ENCODE data around the gene FARSB. TPM values are rescaled to one million over a fixed set of nuclear protein-coding genes. Genes with fewer than 3 reads are reported as not detected.

FARSB gene
- polyA plus RNA-seq, 1 experiment: 32.6 TPM

- TF ChIP-seq, protein P1, sequence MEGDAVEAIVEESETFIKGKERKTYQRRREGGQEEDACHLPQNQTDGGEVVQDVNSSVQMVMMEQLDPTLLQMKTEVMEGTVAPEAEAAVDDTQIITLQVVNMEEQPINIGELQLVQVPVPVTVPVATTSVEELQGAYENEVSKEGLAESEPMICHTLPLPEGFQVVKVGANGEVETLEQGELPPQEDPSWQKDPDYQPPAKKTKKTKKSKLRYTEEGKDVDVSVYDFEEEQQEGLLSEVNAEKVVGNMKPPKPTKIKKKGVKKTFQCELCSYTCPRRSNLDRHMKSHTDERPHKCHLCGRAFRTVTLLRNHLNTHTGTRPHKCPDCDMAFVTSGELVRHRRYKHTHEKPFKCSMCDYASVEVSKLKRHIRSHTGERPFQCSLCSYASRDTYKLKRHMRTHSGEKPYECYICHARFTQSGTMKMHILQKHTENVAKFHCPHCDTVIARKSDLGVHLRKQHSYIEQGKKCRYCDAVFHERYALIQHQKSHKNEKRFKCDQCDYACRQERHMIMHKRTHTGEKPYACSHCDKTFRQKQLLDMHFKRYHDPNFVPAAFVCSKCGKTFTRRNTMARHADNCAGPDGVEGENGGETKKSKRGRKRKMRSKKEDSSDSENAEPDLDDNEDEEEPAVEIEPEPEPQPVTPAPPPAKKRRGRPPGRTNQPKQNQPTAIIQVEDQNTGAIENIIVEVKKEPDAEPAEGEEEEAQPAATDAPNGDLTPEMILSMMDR (IDR thresholded peaks at IDR 0.05; ENCODE audit: low read depth, low read length): no peak
- no peak overlapping the region for H3K27ac ChIP-seq (ENCODE audit: low read depth, low read length)
- no peaks in the 10 kb centered on the region for H3K27me3 ChIP-seq (ENCODE audit: control insufficient read depth, insufficient read depth, low read length)
- H3K9me3 ChIP-seq (ENCODE audit: control insufficient read depth, insufficient read depth, low read length): no peaks in the 10 kb centered on the region
- DNase-seq (ENCODE audit: low read depth, low spot score): no peak
- POLR2A ChIA-PET: no interaction called here
- H3K4me3 ChIP-seq (ENCODE audit: low read depth, low read length): no peak overlapping the region
- CTCF ChIA-PET: no interaction called here
Measured at GRCh38 chr2:222525811-222526210, 130.1 kb downstream of the FARSB start.

DNA sequence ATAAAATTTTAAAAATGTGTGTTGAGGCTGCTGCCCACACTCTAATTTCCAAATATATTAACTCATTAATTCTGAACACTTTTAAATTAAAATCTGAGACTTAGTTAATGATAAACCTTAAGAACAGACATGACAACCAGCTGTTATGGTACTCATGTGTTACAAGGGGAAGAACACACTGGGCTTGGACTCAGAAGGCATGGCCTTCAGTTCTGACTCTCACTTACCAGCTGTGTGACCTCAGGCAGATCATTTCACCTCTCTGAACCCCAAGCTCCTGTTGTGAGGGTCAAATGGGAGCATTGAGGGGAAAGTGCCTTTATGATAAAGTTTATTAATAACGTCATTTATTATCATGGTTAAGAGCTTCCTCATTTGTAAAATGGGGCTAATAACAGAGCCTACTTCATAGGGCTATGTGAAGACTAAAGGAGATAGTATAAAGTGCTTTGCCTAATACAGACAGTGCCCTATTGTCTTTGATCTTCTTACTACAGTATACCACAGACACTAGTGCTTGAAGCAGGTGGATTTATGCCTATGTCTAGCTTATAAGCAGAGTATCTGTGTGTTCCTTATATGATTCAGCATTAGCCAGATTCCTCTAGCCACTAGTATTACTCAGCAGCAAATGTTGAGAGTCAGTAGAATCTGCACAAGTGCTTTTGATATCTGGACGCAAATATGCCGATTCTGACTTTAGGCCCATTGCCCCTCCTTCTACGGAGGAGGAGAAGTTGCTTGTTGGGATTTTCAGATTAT lies 131.9 kb downstream of the FARSB start:
- no peak overlapping the region for H3K27ac ChIP-seq (ENCODE audit: low read depth, low read length)
- TF ChIP-seq, protein P1 (IDR thresholded peaks at IDR 0.05; ENCODE audit: low read depth, low read length): no peak
- no peaks in the 10 kb centered on the region for H3K9me3 ChIP-seq (ENCODE audit: control insufficient read depth, insufficient read depth, low read length)
- ChIA-PET POLR2A (no interaction called here), CTCF (no interaction called here)
- DNase-seq (ENCODE audit: low read depth, low spot score): no peak
- no peak overlapping the region for H3K4me3 ChIP-seq (ENCODE audit: low read depth, low read length)
- no peaks in the 10 kb centered on the region for H3K27me3 ChIP-seq (ENCODE audit: control insufficient read depth, insufficient read depth, low read length)

DNA sequence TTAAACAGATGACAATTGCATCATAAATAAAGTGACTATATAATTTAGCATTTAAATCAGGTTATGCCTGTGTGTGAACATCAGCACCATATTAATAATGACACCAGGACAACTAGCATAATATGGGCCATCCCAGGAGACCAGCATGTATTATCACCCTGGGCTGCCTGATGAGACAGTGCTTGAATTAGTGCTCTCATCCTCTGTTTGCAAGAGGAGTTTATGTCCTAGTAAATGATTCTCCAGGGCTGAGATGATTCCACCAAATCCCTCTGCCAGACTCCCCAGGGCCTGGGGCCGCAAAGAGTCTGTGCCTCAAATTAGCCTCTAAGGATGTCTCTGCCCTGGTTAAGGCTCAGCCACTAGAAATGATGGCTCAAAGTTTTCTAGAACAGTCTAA lies 133.8 kb downstream of the FARSB start:
- no peaks in the 10 kb centered on the region for H3K27me3 ChIP-seq (ENCODE audit: control insufficient read depth, insufficient read depth, low read length)
- ChIA-PET POLR2A (no interaction called here), CTCF (no interaction called here)
- H3K4me3 ChIP-seq (ENCODE audit: low read depth, low read length): no peak overlapping the region
- H3K27ac ChIP-seq (ENCODE audit: low read depth, low read length): no peak overlapping the region
- no peaks in the 10 kb centered on the region for H3K9me3 ChIP-seq (ENCODE audit: control insufficient read depth, insufficient read depth, low read length)
- no peak for DNase-seq (ENCODE audit: low read depth, low spot score)
- TF ChIP-seq, protein P1 (IDR thresholded peaks at IDR 0.05; ENCODE audit: low read depth, low read length): no peak

GRCh38 chr2:222521099-222521498 lies 134.8 kb downstream of the FARSB start:
- H3K4me3 ChIP-seq (ENCODE audit: low read depth, low read length): no peak overlapping the region
- POLR2A ChIA-PET: interaction anchor here (0.7 kb wide), 1 partner anchor 507 kb away, joined by 6 read pairs; no protein-coding TSS in a partner anchor
- H3K27me3 ChIP-seq (ENCODE audit: control insufficient read depth, insufficient read depth, low read length): no peaks in the 10 kb centered on the region
- CTCF ChIA-PET: no interaction called here
- no peak for DNase-seq (ENCODE audit: low read depth, low spot score)
- H3K27ac ChIP-seq (ENCODE audit: low read depth, low read length): no peak overlapping the region
- no peaks in the 10 kb centered on the region for H3K9me3 ChIP-seq (ENCODE audit: control insufficient read depth, insufficient read depth, low read length)
- TF ChIP-seq, protein P1 (IDR thresholded peaks at IDR 0.05; ENCODE audit: low read depth, low read length): no peak

Other genes starting within 250 kb of the FARSB start
- not detected in 2 replicates for gene SGPP2, start 231.5 kb downstream of the FARSB start, polyA plus RNA-seq (2011; rRNA removed)
- not detected in 2 replicates for gene MOGAT1, start 15.6 kb upstream of the FARSB start, polyA plus RNA-seq (2011; rRNA removed)
- gene ACSL3, start 204.9 kb upstream of the FARSB start, polyA plus RNA-seq (2011; rRNA removed): 80.9 and 88.9 TPM in 2 replicates

Measured in AG04450 (cell line).